Fibroblast of skin of abdomen (primary cell): ENCODE data around the gene SMC1B.
"Not testable (repeated sequence)": the region's sequence is repeated elsewhere in the genome, so short reads cannot be mapped to it uniquely, and the experiment has no call there.

Source experiments
- DNase-seq: peaks from one replicate; pipeline ENCODE4 v3.0.0-alpha.2; 2013

SMC1B gene

GRCh38 chr22:45421349-45422055, 8.1 kb upstream of the SMC1B start:
- no peak for DNase-seq

DNA sequence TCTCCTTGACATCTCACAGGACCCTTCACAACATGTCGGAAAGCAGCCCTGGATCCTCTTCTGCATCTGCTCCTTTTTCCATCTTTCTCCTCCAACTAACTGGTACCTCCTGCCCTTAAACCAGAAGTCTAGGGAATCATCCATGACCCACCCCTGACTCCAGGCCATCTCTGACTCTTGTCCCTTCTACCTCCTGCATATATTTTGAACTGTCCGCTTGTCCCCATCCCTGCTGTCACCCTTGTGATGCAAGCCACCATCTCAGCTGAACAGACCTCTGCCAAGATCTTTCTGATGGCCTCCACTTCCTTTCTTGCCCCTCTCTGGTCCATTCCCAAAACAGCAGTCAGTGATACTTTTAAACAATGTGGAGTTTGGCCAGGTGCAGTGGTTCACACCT, 7.1 kb upstream of the SMC1B start:
- no peak for DNase-seq

DNA sequence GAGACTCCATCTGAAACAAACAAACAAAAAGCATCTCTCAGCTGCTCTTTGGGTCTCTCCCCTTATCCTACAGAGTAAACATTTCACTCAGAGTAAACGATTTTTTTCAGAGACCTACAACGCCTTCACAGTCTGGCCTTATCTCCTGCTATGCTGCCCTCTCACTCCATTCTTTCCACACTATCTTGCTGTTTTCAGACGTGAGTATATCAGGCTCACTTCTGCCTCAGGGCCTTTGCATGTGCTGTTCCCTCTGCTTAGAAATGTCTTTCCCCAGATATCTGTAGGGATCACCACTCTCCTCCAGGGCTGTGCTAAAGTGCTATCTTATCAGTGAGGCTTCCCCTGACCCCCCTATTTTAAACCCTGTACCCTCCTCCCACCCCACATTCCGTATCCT, 6.6 kb upstream of the SMC1B start:
- DNase-seq: no peak

DNA sequence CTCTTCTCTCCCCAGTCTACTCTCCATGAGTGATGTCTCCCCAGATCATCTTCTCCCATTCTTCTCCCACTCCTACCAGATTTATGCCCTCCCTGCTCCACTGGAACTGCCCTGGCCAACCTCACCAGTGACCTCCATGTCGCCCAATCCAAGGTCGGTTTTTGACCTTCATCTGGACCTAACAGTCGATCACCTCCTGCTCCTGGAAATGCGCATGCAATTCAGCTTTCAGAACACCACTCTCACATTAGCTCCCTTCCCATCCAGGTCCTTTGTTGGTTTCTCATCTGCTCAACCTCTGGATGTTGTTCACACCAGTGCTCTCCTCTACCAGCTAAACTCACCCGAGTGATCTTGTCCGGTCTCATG, 5.4 kb upstream of the SMC1B start:
- no peak for DNase-seq

- no peak for DNase-seq
These were observed 4.8 kb upstream of the SMC1B start for GRCh38 chr22:45418056-45418769.

- DNase-seq: no peak
These were observed 409 bp downstream of the SMC1B start for GRCh38 chr22:45413013-45413367.

DNA sequence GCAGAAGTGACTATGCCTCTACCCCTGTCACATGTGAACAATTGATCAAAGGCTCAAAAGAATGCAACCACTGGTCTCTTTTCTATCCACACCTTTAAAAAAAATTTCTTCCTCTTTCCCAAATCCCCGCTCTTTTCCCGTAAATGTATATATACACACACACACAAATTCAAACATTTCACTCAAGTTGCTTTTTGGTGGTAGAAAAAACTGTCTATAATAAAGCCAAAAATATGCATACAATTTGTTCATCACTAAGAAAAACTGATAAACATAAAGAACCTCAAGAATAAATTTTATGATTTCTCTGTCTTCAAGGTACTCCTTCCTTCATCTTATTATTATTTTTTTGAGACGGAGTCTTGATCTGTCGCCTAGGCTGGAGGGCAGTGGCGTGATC, 5.6 kb downstream of the SMC1B start:
- no peak for DNase-seq

GRCh38 chr22:45402466-45402985, 10.9 kb downstream of the SMC1B start:
- DNase-seq: no peak

GRCh38 chr22:45399712-45400445, 13.5 kb downstream of the SMC1B start:
- no peak for DNase-seq

DNA sequence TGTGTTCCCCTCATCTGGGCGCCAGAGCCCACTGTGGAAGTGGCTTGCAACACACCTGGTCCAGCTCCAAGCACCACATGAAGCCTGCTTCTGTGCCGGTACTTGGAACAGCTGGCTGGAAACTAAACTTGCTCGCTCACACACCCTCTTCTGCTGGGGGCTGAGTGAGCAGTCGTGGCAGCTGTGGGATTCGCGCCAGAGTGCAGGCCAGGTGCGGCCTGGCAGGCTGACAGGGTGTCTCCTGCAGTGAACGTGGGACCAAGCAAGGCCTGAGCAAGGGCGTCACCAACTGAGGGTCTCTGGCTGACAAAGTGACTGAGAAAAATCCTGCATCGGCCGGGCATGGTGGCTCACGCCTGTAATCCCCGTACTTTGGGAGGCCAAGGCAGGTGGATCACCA, 15.2 kb downstream of the SMC1B start:
- no peak for DNase-seq

- DNase-seq: no peak
These were observed 15.6 kb downstream of the SMC1B start for GRCh38 chr22:45397806-45398205.

GRCh38 chr22:45389546-45389945, 23.9 kb downstream of the SMC1B start:
- DNase-seq: no peak

GRCh38 chr22:45381348-45381747, 32.1 kb downstream of the SMC1B start:
- no peak for DNase-seq

- DNase-seq: no peak
These were observed 36.7 kb downstream of the SMC1B start for GRCh38 chr22:45376703-45377102.

DNA sequence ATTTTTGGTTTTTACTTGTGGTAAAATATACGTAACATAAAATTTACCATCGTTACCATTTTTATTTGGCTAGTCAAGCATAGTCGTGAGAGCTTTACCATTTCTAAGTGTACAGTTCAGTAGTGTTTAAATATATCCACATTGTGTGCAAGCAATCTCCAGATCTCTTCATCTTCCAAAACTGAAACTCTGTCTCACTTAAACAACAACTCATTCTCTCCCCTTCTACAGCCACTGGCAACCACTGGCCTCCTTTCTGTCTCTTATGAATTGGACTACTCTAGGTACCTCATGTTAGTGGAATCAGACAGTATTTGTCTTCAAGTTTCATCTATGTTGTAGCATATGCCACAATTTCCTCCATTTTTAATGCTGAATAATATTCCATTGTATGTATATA, 37.4 kb downstream of the SMC1B start:
- no peak for DNase-seq

DNA sequence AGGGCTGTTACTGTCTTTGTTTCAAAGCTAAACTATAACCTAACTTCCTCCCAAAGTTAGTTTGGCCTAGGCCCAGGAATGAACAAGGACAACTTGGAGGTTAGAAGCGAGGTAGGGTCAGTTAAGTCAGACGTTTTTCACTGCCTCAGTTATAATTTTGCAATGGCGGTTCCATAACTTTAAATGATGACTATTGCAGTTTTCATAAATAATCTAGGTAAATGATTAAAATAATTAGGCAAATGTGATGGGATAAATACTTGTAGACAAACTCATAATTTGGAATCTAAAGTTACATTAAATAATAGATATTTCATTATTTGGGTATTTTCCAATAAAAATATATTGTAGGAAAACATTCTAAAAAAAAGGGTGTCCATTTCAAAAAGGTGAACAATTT, 39.8 kb downstream of the SMC1B start:
- not testable (repeated sequence) for DNase-seq

GRCh38 chr22:45366713-45367112, 46.7 kb downstream of the SMC1B start:
- DNase-seq: no peak

GRCh38 chr22:45359627-45360026, 53.8 kb downstream of the SMC1B start:
- DNase-seq: no peak

- no peak for DNase-seq
These were observed 55.3 kb downstream of the SMC1B start for GRCh38 chr22:45358127-45358526.

DNA sequence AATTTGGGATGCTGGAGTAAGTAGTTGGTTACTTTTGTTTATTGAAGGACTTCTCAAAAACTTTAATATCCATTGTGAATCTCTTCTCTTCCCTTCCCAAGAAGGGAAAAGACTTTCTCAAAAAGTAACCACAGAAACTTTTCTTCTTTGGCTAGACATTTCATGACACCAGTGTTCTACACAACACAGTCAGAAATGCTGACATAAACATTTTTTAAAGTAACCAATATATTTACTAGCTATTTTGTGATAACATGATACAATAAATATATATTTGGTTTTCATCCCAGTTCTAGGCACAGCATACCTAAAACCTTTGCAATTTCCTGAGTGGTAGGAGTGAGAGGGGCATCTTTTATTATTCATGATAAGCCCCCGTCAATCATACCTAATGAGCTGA, 55.9 kb downstream of the SMC1B start:
- no peak for DNase-seq

DNA sequence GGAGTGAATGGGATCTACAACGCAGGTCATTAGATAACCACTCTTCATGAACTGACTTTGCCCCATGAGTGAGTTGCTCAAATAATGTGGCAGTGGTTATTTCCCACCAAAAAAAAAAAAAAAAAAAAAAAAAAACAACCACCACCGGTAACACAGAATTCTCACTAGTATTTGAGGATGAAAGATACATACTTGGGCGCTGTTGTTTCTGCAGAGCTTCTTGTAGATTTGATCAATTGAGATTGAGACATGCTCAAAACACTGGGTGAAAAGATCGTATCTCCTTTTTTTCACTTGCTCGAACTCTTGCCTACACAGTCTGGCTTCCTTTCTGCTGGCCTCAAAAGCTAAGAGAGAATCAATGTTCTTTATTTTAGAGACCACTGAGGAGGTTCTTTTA, 59.6 kb downstream of the SMC1B start:
- no peak for DNase-seq

- DNase-seq: not testable (repeated sequence)
These were observed 60.6 kb downstream of the SMC1B start for GRCh38 chr22:45352757-45353156.

GRCh38 chr22:45351956-45352355, 61.4 kb downstream of the SMC1B start:
- no peak for DNase-seq

DNA sequence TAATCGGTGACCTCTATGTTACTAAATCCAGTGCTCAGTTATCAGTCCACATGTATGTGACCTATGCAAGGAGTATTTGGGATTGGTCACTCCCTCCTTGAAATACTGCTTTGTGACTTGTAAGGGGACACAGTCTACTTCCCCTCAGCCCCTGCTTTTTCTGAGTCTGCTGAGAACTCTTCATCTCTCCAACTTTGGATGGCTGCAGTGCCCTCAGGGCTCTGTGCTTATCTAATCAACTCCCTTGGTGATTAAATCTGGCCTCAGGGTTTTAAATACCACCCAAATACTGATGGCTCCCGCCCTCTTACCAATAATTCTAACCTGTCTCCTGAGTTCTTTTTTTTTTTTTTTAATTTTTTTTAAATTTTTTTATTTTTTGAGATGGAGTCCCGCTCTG, 63.5 kb downstream of the SMC1B start:
- no peak for DNase-seq
